ENCODE data around the gene CDK2.
"Not testable (repeated sequence)": the region's sequence is repeated elsewhere in the genome, so short reads cannot be mapped to it uniquely, and the experiment has no call there.

The CDK2 gene

GRCh38 chr12:55985341-55985740, 18.7 kb downstream of the CDK2 start:
- H3K27ac ChIP-seq (ENCODE audit: low read length): no peak overlapping the region
- no peaks in the 10 kb centered on the region for H3K4me1 ChIP-seq (ENCODE audit: insufficient read depth, low read length)
- no peak overlapping the region for H3K4me2 ChIP-seq (ENCODE audit: insufficient read depth, low read length)
- H3K9me3 ChIP-seq (ENCODE audit: insufficient read depth, low read length, severe bottlenecking): no peaks in the 10 kb centered on the region
- no peak for TF ChIP-seq CTCF (IDR thresholded peaks at IDR 0.05; ENCODE audit: borderline replicate concordance, extremely low read depth, low read length, poor library complexity, severe bottlenecking)
- no peak for TF ChIP-seq EZH2 (IDR thresholded peaks at IDR 0.05; ENCODE audit: borderline replicate concordance, low read depth, low read length, severe bottlenecking)
- no peak overlapping the region for H3K9ac ChIP-seq (ENCODE audit: low read depth, low read length)
- DNase-seq (no peak), ATAC-seq (ENCODE audit: insufficient read depth, low read depth) (no peak)
- H3K36me3 ChIP-seq (ENCODE audit: insufficient read depth, low read length): peaks cover 55% of the 10 kb centered on the region
- no peaks in the 10 kb centered on the region for H4K20me1 ChIP-seq (ENCODE audit: insufficient read depth, low read length)
- H3K27me3 ChIP-seq (ENCODE audit: insufficient read depth, low read length, poor library complexity): no peaks in the 10 kb centered on the region
- peaks cover 8% of the 10 kb centered on the region; the same call in 1 of the 2 replicates for H3K79me2 ChIP-seq (ENCODE audit: insufficient read depth, low read length)
- no peak overlapping the region for H3K4me3 ChIP-seq (ENCODE audit: low read depth in 1 of 2, low read length in 2 of 2)
- H2AFZ ChIP-seq (ENCODE audit: low read depth, low read length): no peak overlapping the region

- H3K4me3 ChIP-seq (ENCODE audit: low read depth in 1 of 2, low read length in 2 of 2); H3K4me2 ChIP-seq (ENCODE audit: insufficient read depth, low read length); H2AFZ ChIP-seq (ENCODE audit: low read depth, low read length); DNase-seq; H3K79me2 ChIP-seq (ENCODE audit: insufficient read depth, low read length); H4K20me1 ChIP-seq (ENCODE audit: insufficient read depth, low read length); H3K9me3 ChIP-seq (ENCODE audit: insufficient read depth, low read length, severe bottlenecking); H3K27me3 ChIP-seq (ENCODE audit: insufficient read depth, low read length, poor library complexity); ATAC-seq (ENCODE audit: insufficient read depth, low read depth); H3K9ac ChIP-seq (ENCODE audit: low read depth, low read length); H3K27ac ChIP-seq (ENCODE audit: low read length); H3K4me1 ChIP-seq (ENCODE audit: insufficient read depth, low read length): not testable (repeated sequence)
- peaks cover 58% of the 10 kb centered on the region for H3K36me3 ChIP-seq (ENCODE audit: insufficient read depth, low read length)
These were observed 19.3 kb downstream of the CDK2 start for GRCh38 chr12:55985976-55986375.

GRCh38 chr12:55991110-55991509, 24.5 kb downstream of the CDK2 start:
- ATAC-seq (ENCODE audit: insufficient read depth, low read depth): no peak
- TF ChIP-seq EZH2 (IDR thresholded peaks at IDR 0.05; ENCODE audit: borderline replicate concordance, low read depth, low read length, severe bottlenecking) (no peak), CTCF (IDR thresholded peaks at IDR 0.05; ENCODE audit: borderline replicate concordance, extremely low read depth, low read length, poor library complexity, severe bottlenecking) (no peak)
- no peak overlapping the region for H3K4me3 ChIP-seq (ENCODE audit: low read depth in 1 of 2, low read length in 2 of 2)
- H3K36me3 ChIP-seq (ENCODE audit: insufficient read depth, low read length): peaks cover 68% of the 10 kb centered on the region
- no peaks in the 10 kb centered on the region for H4K20me1 ChIP-seq (ENCODE audit: insufficient read depth, low read length)
- no peak overlapping the region for H3K27ac ChIP-seq (ENCODE audit: low read length)
- H3K9me3 ChIP-seq (ENCODE audit: insufficient read depth, low read length, severe bottlenecking): no peaks in the 10 kb centered on the region
- H3K79me2 ChIP-seq (ENCODE audit: insufficient read depth, low read length): no peaks in the 10 kb centered on the region
- H3K4me2 ChIP-seq (ENCODE audit: insufficient read depth, low read length): no peak overlapping the region
- H2AFZ ChIP-seq (ENCODE audit: low read depth, low read length): no peak overlapping the region
- no peaks in the 10 kb centered on the region for H3K4me1 ChIP-seq (ENCODE audit: insufficient read depth, low read length)
- H3K9ac ChIP-seq (ENCODE audit: low read depth, low read length): no peak overlapping the region
- no peak for DNase-seq
- no peaks in the 10 kb centered on the region for H3K27me3 ChIP-seq (ENCODE audit: insufficient read depth, low read length, poor library complexity)

GRCh38 chr12:55993230-55993853, 26.7 kb downstream of the CDK2 start:
- no peaks in the 10 kb centered on the region for H3K4me1 ChIP-seq (ENCODE audit: insufficient read depth, low read length)

More at GRCh38 chr12:55993230-55993853, 26.7 kb downstream of the CDK2 start:
- Histone ChIP-seq H3K79me2 (ENCODE audit: insufficient read depth, low read length) (no peaks in the 10 kb centered on the region), H3K27me3 (ENCODE audit: insufficient read depth, low read length, poor library complexity) (no peaks in the 10 kb centered on the region), H3K36me3 (ENCODE audit: insufficient read depth, low read length) (peaks cover 52% of the 10 kb centered on the region), H4K20me1 (ENCODE audit: insufficient read depth, low read length) (no peaks in the 10 kb centered on the region), H3K4me2 (ENCODE audit: insufficient read depth, low read length) (no peak overlapping the region), H3K4me3 (ENCODE audit: low read depth in 1 of 2, low read length in 2 of 2) (no peak overlapping the region), H3K27ac (ENCODE audit: low read length) (no peak overlapping the region), H3K9ac (ENCODE audit: low read depth, low read length) (no peak overlapping the region), H2AFZ (ENCODE audit: low read depth, low read length) (no peak overlapping the region), H3K9me3 (ENCODE audit: insufficient read depth, low read length, severe bottlenecking) (no peaks in the 10 kb centered on the region)
- ATAC-seq (ENCODE audit: insufficient read depth, low read depth): no peak
- no peak for DNase-seq
- TF ChIP-seq CTCF (IDR thresholded peaks at IDR 0.05; ENCODE audit: borderline replicate concordance, extremely low read depth, low read length, poor library complexity, severe bottlenecking): no peak
- no peak for TF ChIP-seq EZH2 (IDR thresholded peaks at IDR 0.05; ENCODE audit: borderline replicate concordance, low read depth, low read length, severe bottlenecking)

All from DND-41 (cell line).